Measurements from ENCODE around the gene PNPLA6.

PNPLA6 gene

GRCh38 chr19:7596211-7596937, 60.9 kb downstream of the PNPLA6 start:
- H3K27me3 ChIP-seq (ENCODE audit: low read depth), result no peaks in the 10 kb centered on the region
- H3K4me3 ChIP-seq, result peak overlapping the region; percentile 44
- in situ Hi-C loops (cut with MboI; ENCODE audit: low sequenced_read_pairs), result no loop called here
- no peaks in the 10 kb centered on the region; the same call in 1 of the 2 replicates for H3K4me1 ChIP-seq
- DNase-seq (ENCODE audit: low spot score in 2 of 2), result no peak
- H3K36me3 ChIP-seq (replicated peaks), result no peaks in the 10 kb centered on the region
- H3K9me3 ChIP-seq, result no peaks in the 10 kb centered on the region

DNA sequence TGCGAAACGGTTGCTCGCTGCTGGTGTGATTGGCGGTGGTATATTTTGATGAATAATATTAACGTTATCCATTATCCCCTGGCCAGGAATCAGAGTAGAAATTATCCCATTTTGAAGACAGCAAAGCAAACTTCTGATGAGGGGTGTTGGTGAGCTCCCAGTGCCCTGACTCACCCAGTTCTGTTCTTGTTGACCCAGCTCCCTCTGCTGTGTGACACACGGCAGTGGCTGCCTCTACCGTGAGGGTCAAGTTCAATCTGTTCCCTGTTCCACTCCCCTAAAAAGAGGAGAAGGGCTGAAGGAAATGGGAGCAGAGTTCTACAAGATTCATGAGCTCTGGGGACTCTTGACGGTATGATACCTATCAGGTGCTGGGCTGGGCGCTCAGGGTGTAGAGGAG, 62.2 kb downstream of the PNPLA6 start:
- no peaks in the 10 kb centered on the region; the same call in 1 of the 2 replicates for H3K4me1 ChIP-seq
- H3K9me3 ChIP-seq, result no peaks in the 10 kb centered on the region
- DNase-seq (ENCODE audit: low spot score in 2 of 2), result no peak
- no peaks in the 10 kb centered on the region for H3K36me3 ChIP-seq (replicated peaks)
- no peak overlapping the region for H3K4me3 ChIP-seq
- in situ Hi-C loops (cut with MboI; ENCODE audit: low sequenced_read_pairs), result no loop called here
- no peaks in the 10 kb centered on the region for H3K27me3 ChIP-seq (ENCODE audit: low read depth)

GRCh38 chr19:7598180-7598579, 62.7 kb downstream of the PNPLA6 start:
- H3K9me3 ChIP-seq, result no peaks in the 10 kb centered on the region
- no peak for DNase-seq (ENCODE audit: low spot score in 2 of 2)
- no peak overlapping the region for H3K4me3 ChIP-seq
- no peaks in the 10 kb centered on the region; the same call in 1 of the 2 replicates for H3K4me1 ChIP-seq
- H3K27me3 ChIP-seq (ENCODE audit: low read depth), result no peaks in the 10 kb centered on the region
- H3K36me3 ChIP-seq (replicated peaks), result no peaks in the 10 kb centered on the region
- in situ Hi-C loops (cut with MboI; ENCODE audit: low sequenced_read_pairs), result no loop called here

DNA sequence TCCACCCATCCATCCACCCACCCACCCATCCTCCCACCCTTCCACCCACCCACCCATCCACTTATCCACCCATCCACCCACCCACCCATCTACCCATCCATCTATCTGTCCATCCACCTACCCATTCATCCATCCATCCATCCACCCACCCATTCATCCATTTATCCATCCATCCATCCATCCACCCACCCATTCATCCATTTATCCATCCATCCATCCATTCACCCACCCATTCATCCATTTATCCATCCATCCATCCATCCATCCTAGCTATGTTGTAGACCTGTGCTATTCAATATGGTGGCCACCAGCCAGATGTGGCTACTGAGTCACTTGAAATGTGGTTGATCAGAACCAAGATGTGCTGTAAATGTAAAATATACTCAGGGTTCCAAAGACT, 65.2 kb downstream of the PNPLA6 start:
- in situ Hi-C loops (cut with MboI; ENCODE audit: low sequenced_read_pairs), result no loop called here
- H3K4me1 ChIP-seq, result no peaks in the 10 kb centered on the region; the same call in 1 of the 2 replicates
- no peaks in the 10 kb centered on the region for H3K36me3 ChIP-seq (replicated peaks)
- no peak overlapping the region for H3K4me3 ChIP-seq
- H3K27me3 ChIP-seq (ENCODE audit: low read depth), result no peaks in the 10 kb centered on the region
- no peaks in the 10 kb centered on the region for H3K9me3 ChIP-seq
- DNase-seq (ENCODE audit: low spot score in 2 of 2), result no peak

GRCh38 chr19:7602240-7602934, 66.9 kb downstream of the PNPLA6 start:
- Histone ChIP-seq H3K4me3 (no peak overlapping the region), H3K27me3 (ENCODE audit: low read depth) (no peaks in the 10 kb centered on the region), H3K4me1 (no peaks in the 10 kb centered on the region), H3K36me3 (replicated peaks) (no peaks in the 10 kb centered on the region), H3K9me3 (no peaks in the 10 kb centered on the region)
- DNase-seq (ENCODE audit: low spot score in 2 of 2), result no peak
- in situ Hi-C loops (cut with MboI; ENCODE audit: low sequenced_read_pairs), result no loop called here

DNA sequence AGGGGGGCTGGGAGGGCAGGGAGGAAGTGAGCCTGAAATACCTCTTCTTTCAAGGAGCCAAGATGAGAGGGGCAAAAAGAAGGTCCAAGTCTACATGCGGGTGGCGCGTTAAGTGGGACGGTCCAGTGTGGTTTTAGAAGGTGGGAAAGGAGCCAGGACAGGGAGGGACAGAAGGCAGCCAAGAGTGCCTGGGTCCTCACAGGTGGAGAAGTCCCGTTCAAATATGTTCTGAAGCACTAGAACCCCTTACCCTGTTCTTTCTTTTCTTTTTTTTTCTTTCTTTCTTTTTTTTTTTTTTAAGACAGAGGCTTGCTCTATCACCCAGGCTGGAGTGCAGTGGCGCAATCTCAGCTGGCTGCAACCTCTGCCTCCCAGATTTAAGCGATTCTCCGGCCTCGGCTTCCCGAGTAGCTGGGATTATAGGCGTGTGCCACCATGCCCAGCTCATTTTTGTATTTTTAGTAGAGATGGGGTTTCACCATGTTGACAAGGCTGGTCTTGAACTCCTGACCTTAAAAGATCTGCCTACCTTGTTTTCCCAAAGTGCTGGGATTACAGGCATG, 67.5 kb downstream of the PNPLA6 start:
- Histone ChIP-seq H3K9me3 (no peaks in the 10 kb centered on the region), H3K4me1 (no peaks in the 10 kb centered on the region), H3K4me3 (no peak overlapping the region), H3K36me3 (replicated peaks) (no peaks in the 10 kb centered on the region), H3K27me3 (ENCODE audit: low read depth) (no peaks in the 10 kb centered on the region)
- in situ Hi-C loops (cut with MboI; ENCODE audit: low sequenced_read_pairs), result no loop called here
- DNase-seq (ENCODE audit: low spot score in 2 of 2), result no peak

GRCh38 chr19:7603919-7604318, 68.4 kb downstream of the PNPLA6 start:
- no peaks in the 10 kb centered on the region for H3K4me1 ChIP-seq
- no peaks in the 10 kb centered on the region for H3K9me3 ChIP-seq
- no peaks in the 10 kb centered on the region for H3K36me3 ChIP-seq (replicated peaks)
- in situ Hi-C loops (cut with MboI; ENCODE audit: low sequenced_read_pairs), result no loop called here
- H3K4me3 ChIP-seq, result no peak overlapping the region
- no peak for DNase-seq (ENCODE audit: low spot score in 2 of 2)
- no peaks in the 10 kb centered on the region for H3K27me3 ChIP-seq (ENCODE audit: low read depth)

DNA sequence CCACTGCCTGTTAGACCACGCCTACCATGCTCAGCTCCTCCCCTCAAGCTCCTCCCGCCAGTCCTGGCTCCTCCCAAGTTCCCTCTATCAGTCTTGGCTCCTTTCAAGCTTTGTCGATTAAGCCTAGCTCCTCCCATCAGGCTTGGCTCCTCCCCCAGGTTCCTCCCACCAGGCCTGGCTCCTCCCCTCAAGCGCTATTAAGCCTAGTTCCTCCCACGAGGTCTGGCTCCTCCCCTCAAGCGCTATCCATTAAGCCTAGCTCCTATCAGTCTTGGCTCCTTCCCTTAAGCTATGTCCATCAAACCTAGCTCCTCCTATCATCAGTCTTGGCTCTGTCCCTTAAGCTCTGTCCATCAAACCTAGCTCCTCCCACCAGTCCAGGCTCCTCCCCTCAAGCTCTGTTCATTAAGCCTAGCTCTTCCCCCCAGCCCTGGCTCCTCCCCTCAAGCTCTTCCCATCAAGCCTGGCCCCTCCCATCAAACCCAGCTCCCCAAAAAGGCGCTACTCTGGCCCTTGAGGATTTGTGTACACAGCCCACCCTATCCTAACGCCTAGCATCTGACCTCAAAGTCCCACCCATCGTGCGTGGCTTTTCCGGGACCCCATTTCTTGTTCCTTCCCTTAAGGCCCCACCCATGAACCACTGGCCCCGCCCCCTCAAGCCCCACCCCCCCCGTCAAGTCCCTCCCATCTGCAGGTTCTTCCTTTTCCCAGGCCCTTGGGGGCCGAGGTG, 70.1 kb downstream of the PNPLA6 start:
- Histone ChIP-seq H3K4me3 (no peak overlapping the region), H3K36me3 (replicated peaks) (no peaks in the 10 kb centered on the region)

GRCh38 chr19:7606289-7606688, 70.8 kb downstream of the PNPLA6 start:
- in situ Hi-C loops (cut with MboI; ENCODE audit: low sequenced_read_pairs), result no loop called here

More for the DNA sequence above, 70.1 kb downstream of the PNPLA6 start:
- Histone ChIP-seq H3K4me1 (no peaks in the 10 kb centered on the region), H3K9me3 (no peaks in the 10 kb centered on the region), H3K27me3 (ENCODE audit: low read depth) (no peaks in the 10 kb centered on the region)
- DNase-seq (ENCODE audit: low spot score in 2 of 2), result peak; percentile 39 to 81
- in situ Hi-C loops (cut with MboI; ENCODE audit: low sequenced_read_pairs), result no loop called here

DNA sequence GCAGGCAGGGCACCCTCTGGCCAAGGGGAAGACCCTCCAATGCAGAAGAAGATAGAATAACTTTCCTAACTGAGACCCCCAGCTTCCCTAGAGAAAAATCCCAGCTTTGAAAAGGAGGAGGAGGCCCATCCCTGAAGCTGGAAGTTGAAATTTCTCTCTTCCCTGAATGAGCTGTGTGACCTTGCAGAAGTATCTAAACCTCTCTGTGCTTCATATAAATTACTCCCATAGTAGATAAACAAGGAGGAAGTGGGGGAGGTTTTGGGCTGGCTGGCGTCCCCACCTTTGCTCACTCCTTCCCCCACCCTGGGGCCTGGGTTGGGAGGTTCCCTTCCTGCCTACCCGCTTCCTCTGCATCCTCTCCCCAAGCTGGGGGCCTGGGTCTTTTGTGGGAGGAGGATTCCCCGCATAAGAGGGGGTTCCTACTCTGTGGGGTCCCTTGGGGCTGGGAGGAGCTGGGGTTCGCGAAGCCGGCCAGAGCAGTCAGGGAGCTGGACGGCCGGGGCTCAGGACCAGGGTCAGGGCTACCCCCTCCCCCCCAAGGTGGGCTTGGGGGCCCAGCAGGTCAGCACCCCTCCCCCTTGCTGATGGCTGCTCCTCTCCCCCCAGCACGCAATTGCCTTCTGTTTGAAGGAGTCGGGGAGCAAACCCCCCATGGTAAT, 71.8 kb downstream of the PNPLA6 start:
- in situ Hi-C loops (cut with MboI; ENCODE audit: low sequenced_read_pairs), result no loop called here
- Histone ChIP-seq H3K36me3 (replicated peaks) (0 out of 2 replicates have a peak, but pooled peaks cover 6% of the 10 kb centered on the region), H3K27me3 (ENCODE audit: low read depth) (no peaks in the 10 kb centered on the region), H3K4me3 (no peak overlapping the region), H3K4me1 (no peaks in the 10 kb centered on the region), H3K9me3 (no peaks in the 10 kb centered on the region)
- DNase-seq (ENCODE audit: low spot score in 2 of 2), result no peak

More at GRCh38 chr19:7606289-7606688, 70.8 kb downstream of the PNPLA6 start:
- Histone ChIP-seq H3K36me3 (replicated peaks) (0 out of 2 replicates have a peak, but pooled peaks cover 3% of the 10 kb centered on the region), H3K27me3 (ENCODE audit: low read depth) (no peaks in the 10 kb centered on the region), H3K4me1 (no peaks in the 10 kb centered on the region), H3K4me3 (no peak overlapping the region), H3K9me3 (no peaks in the 10 kb centered on the region)
- no peak for DNase-seq (ENCODE audit: low spot score in 2 of 2)

DNA sequence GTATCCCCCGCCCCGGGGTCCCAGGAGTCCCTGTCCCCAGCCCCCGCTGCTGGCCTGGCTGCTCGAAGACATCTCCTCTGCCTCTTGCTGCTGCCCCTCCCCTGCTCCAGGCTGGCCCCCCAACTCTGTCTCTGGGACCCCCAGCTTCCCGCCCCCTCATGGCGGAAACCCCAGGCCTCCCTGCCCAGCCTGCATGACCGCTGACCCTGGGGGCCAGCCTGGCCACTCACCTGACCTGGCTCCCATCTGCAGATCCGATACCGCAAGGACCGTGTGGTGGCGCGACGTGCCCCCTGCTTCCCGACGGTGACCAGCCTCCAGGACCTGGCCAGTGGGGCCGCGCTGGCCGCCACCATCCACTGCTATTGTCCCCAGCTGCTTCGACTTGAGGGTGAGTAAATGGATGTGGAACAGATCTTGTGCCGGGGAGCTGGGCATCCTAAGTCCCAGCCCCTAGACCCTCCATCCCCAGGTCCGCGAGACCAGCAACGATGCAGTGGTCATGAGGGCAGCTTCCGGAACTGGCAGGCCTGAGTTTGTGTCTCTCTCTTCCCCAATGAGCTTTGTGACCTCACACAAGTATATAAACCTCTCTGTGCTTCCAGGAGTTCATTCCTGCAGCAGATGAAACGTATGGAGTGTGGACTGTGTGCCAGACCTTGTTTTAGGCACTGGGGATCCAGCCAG, 72.5 kb downstream of the PNPLA6 start:
- no peak for DNase-seq (ENCODE audit: low spot score in 2 of 2)
- in situ Hi-C loops (cut with MboI; ENCODE audit: low sequenced_read_pairs), result no loop called here
- no peaks in the 10 kb centered on the region for H3K9me3 ChIP-seq
- H3K36me3 ChIP-seq (replicated peaks), result 0 out of 2 replicates have a peak, but pooled peaks cover 6% of the 10 kb centered on the region
- no peaks in the 10 kb centered on the region for H3K27me3 ChIP-seq (ENCODE audit: low read depth)
- no peak overlapping the region for H3K4me3 ChIP-seq
- H3K4me1 ChIP-seq, result no peaks in the 10 kb centered on the region

- 0 out of 2 replicates have a peak, but pooled peaks cover 6% of the 10 kb centered on the region for H3K36me3 ChIP-seq (replicated peaks)
- no peaks in the 10 kb centered on the region for H3K9me3 ChIP-seq
- no peaks in the 10 kb centered on the region for H3K4me1 ChIP-seq
- DNase-seq (ENCODE audit: low spot score in 2 of 2), result no peak
- in situ Hi-C loops (cut with MboI; ENCODE audit: low sequenced_read_pairs), result no loop called here
- H3K4me3 ChIP-seq, result no peak overlapping the region
- no peaks in the 10 kb centered on the region for H3K27me3 ChIP-seq (ENCODE audit: low read depth)
Measured at GRCh38 chr19:7610491-7611240, 75.1 kb downstream of the PNPLA6 start.
